Measurements from ENCODE around the gene CSTB. TPM values are rescaled to one million over a fixed set of nuclear protein-coding genes. Genes with fewer than 3 reads are reported as not detected.

The CSTB gene
- polyA plus RNA-seq, 4 donors: 40.5 to 64.9 (median 46.9) TPM

DNA sequence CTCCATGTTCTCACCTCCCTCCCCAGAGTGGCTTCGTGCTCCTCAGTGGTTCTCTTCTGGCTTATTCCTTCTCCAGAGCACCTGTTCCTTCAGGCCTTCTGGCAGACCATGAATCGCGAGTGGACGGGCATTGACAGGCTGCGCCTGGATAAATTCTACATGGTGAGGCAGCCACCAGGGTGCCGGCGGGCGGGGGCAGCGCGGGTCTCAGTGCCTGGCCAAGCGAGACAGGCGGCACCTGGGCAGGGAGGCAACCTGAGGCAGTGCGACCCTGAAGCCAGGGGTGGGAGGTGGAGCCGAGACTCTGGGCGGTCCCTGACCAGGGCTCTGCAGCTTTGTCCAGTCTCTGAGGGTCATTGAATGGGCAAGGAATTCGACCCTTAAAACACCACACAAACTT lies 17.1 kb upstream of the CSTB start:
- DNase-seq (ENCODE audit: low read depth in 4 of 4, low spot score in 2 of 4): no peak

- no peak for DNase-seq (ENCODE audit: low read depth in 4 of 4, low spot score in 2 of 4)
These were observed 16.3 kb upstream of the CSTB start for GRCh38 chr21:43792406-43792805.

- no peak for DNase-seq (ENCODE audit: low read depth in 4 of 4, low spot score in 2 of 4)
These were observed 14.0 kb upstream of the CSTB start for GRCh38 chr21:43790010-43790524.

- DNase-seq (ENCODE audit: low read depth in 4 of 4, low spot score in 2 of 4): peak; percentile 74 to 86 (median 80)
These were observed 13.3 kb upstream of the CSTB start, which contains the start of gene RRP1 for GRCh38 chr21:43789276-43790009. TSS of gene RRP1 (plus strand) at chr21:43789577. CDS start at chr21:43789630, 53 bp downstream.

- DNase-seq (ENCODE audit: low read depth in 4 of 4, low spot score in 2 of 4): no peak
These were observed 10.8 kb upstream of the CSTB start for GRCh38 chr21:43786807-43787440.

GRCh38 chr21:43786300-43786806 lies 10.2 kb upstream of the CSTB start:
- DNase-seq (ENCODE audit: low read depth in 4 of 4, low spot score in 2 of 4): no peak

- no peak for DNase-seq (ENCODE audit: low read depth in 4 of 4, low spot score in 2 of 4)
These were observed 9.0 kb upstream of the CSTB start for GRCh38 chr21:43785134-43785533.

DNA sequence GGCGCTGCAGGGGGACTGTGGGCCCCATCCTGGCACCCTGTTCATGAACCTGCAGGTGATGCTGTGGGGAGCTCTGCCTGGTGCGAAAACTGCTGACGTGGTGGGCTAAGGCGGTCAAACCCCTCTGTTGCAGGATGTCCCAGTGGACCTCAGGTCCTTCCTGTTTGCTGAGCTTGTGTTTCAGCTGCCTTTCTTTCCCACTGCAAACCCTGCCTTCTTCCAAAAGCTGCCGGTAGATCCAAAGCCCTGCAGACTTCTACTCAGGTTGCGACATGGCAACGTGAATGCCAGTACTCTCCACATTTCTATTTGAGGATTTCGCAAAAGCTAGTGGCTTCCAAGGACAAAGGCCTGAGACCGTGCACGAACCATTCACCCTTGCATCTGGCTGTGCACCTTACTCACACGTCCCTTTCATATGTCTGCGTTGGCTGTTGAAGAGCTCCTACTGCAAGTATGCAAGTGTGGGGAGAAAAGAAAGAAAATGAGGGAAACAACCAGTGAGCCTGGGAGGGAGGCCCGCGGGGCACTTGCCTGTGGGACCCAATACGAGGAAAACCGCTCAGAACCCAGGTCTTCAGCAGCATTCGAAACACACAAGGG lies 7.1 kb upstream of the CSTB start:
- DNase-seq (ENCODE audit: low read depth in 4 of 4, low spot score in 2 of 4): no peak

DNA sequence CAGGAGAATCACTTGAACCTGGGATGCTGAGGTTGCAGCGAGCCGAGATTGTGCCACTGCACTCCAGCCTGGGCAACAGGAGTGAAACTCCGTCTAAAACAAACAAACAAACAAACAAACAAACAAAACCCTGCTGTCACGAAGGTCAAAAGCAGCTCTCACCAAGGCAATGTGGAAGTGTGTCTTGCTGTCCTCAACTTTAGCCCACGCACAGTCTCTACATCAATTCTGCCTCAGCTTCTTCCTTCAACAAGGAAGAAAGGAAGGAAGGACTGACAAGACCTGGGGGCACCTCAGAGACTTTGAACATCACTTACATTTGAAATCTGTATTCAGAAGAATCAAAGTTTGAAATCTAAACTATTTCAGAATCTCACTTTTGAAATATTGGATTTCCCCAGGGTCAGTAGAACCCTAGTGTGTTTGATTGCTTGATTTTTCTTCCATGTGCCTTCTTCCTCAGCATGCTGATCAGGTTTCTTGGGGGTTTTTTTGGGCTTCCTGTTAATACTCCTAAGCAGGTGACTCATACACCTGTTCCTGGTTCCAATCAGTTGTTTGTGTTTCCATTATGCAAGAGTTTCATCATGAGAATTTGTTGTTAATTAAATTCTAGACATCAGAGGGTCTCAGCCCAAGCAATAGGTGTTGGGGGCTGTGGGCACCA lies 6.5 kb upstream of the CSTB start:
- no peak for DNase-seq (ENCODE audit: low read depth in 4 of 4, low spot score in 2 of 4)

DNA sequence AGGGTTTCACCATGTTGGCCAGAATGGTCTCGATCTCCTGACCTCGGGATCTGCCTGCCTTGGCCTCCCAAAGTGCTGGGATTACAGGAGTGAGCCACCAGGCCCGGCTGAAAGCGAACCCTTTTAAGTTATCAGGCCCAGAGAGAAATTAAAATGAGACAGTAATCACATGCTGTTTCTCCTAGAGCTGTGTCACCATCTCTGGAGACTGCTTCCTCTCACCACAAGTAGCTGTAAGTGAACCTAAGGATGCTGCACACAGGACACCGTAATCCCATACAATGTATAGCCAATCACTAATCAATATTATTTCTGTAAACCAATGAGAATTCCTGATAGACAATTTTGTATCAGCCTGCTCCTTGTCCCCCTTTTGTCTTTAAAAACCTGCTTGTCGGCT lies 5.7 kb upstream of the CSTB start:
- DNase-seq (ENCODE audit: low read depth in 4 of 4, low spot score in 2 of 4): no peak

- no peak for DNase-seq (ENCODE audit: low read depth in 4 of 4, low spot score in 2 of 4)
These were observed 3.6 kb upstream of the CSTB start for GRCh38 chr21:43779660-43780059.

GRCh38 chr21:43778469-43779335 lies 2.6 kb upstream of the CSTB start:
- DNase-seq (ENCODE audit: low read depth in 4 of 4, low spot score in 2 of 4): no peak

DNA sequence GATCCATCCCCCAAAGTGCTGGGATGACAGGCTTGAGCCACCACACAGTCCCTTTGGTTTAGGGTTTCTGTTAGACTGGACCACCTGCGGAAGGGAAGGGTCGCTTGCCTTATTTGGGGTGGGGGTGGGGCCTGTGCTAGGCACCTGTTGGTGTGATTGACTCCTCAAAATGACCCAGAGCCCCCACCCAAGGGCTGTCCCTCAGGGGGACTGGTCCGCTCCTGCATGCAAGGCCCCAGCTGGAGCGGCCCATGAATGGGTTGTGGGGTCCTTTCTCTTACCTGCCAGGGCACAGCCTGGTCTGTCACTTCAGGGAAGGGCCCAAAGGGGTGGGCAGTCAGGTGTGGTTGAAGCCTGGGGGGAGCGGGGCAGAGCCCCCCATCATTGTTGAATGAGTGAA lies 1.8 kb upstream of the CSTB start:
- DNase-seq (ENCODE audit: low read depth in 4 of 4, low spot score in 2 of 4): no peak

- DNase-seq (ENCODE audit: low read depth in 4 of 4, low spot score in 2 of 4): no peak
These were observed 918 bp downstream of the CSTB start for GRCh38 chr21:43775190-43775589.

DNA sequence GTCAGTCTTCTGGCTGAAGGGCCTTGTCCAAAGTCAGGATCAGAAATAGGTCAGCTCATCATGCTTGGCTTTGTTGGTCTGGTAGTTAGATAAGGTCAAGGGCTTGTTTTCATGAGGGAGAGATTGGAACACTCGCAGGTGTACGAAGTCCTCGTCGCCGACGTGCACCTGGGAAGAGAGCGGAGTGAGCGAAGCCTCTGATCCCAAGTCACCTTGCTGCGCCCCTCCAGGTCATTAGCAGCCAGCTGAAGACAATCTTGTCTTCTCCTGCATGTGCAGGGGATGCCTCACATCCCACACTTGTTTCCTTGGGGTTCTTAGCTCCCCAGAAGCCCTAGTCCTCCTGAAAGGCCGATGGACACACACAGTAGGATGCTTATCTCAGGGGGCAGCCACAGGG lies 1.9 kb downstream of the CSTB start:
- no peak for DNase-seq (ENCODE audit: low read depth in 4 of 4, low spot score in 2 of 4)

GRCh38 chr21:43772425-43772821 lies 3.7 kb downstream of the CSTB start:
- no peak for DNase-seq (ENCODE audit: low read depth in 4 of 4, low spot score in 2 of 4)

GRCh38 chr21:43771698-43772424 lies 4.2 kb downstream of the CSTB start:
- DNase-seq (ENCODE audit: low read depth in 4 of 4, low spot score in 2 of 4): no peak

DNA sequence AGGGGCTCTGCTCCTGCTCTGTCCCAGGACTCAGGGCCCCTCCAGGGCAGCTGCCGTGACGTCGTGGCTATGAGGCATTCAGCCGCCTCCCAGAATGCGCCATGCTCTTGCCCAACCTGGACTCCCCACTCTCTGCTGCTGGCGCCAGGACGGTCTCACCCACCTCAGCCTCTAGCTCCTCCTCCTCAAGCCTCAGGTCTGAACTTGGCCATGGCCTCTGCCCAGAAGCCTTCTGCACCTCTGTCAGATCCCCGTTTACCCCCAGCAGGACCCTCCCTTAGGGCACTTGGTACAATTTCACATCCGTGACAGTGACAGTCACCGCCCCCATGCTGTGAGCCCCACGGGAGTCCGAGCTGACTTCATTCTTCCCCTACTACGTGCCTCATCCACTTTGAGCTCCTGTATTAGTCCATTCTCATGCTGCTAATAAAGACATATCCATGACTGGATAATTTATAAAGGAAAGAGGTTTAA lies 4.9 kb downstream of the CSTB start:
- no peak for DNase-seq (ENCODE audit: low read depth in 4 of 4, low spot score in 2 of 4)

- no peak for DNase-seq (ENCODE audit: low read depth in 4 of 4, low spot score in 2 of 4)
These were observed 5.9 kb downstream of the CSTB start for GRCh38 chr21:43770066-43770655.

All from left renal cortex interstitium (tissue), 4 donors.